IMR-90 (cell line): ENCODE measurements around the gene PVALEF. TPM values are rescaled to one million over a fixed set of nuclear protein-coding genes. Genes with fewer than 3 reads are reported as not detected.

Source experiments
- ATAC-seq: fragments of 200-7000 bp; cut with Tn5 transposase; 2 replicates; pipeline ENCODE4 v1.9.1; 2020; ENCODE audit warnings: low read depth, mild to moderate bottlenecking, moderate library complexity
- BruUV-seq: library from RNA; stranded (reverse); fragments of 400-500 nt; replicated peaks from 2 replicates; lab custom pipeline; 2021; lab: Mats Ljungman, UMichigan
- CTCF ChIA-PET: fragments of 300-600 bp; formaldehyde crosslinking; extraction: SDS; loops from one replicate; lab custom pipeline; 2021; ENCODE audit warnings: antibody characterized with exemption; lab: Yijun Ruan, JAX
- POLR2A ChIA-PET: fragments of 300-600 bp; sonication (Branson Sonifier 250); formaldehyde crosslinking; loops from one replicate; lab custom pipeline; 2022; ENCODE audit warnings: antibody characterized with exemption; ENCODE audit not compliant: unreplicated experiment; lab: Charles Lee
- DNase-seq: peaks from one replicate; pipeline ENCODE4 v3.0.0; 2013
- H2AFZ ChIP-seq: replicated peaks from 2 replicates; pipeline ENCODE3; 2013; ENCODE audit warnings: low read length, mild to moderate bottlenecking; ENCODE audit not compliant: poor library complexity
- H2AK5ac ChIP-seq: 2 replicates; pipeline ENCODE4 v1.6.1; 2013; ENCODE audit warnings: low read depth, low read length, inconsistent platforms
- H2AK9ac ChIP-seq: replicated peaks from 2 replicates; pipeline ENCODE3; 2013; ENCODE audit warnings: mild to moderate bottlenecking, low read depth, low read length, moderate library complexity; ENCODE audit not compliant: poor library complexity
- H2BK120ac ChIP-seq: 2 replicates; pipeline ENCODE4 v1.6.1; 2013; ENCODE audit warnings: low read depth, low read length, inconsistent platforms
- H2BK15ac ChIP-seq: 3 replicates; pipeline ENCODE4 v1.6.1; 2013; ENCODE audit warnings: low read depth, low read length, inconsistent platforms
- H2BK20ac ChIP-seq: 2 replicates; pipeline ENCODE4 v1.6.1; 2013; ENCODE audit warnings: low read depth, mild to moderate bottlenecking, inconsistent platforms, low read length, moderate library complexity
- H2BK5ac ChIP-seq: 2 replicates; pipeline ENCODE4 v1.6.1; 2013; ENCODE audit warnings: mild to moderate bottlenecking, low read depth, low read length, inconsistent platforms; ENCODE audit not compliant: poor library complexity, severe bottlenecking
- H3K14ac ChIP-seq: replicated peaks from 2 replicates; pipeline ENCODE4 v1.6.1; 2013; ENCODE audit warnings: low read depth, low read length, inconsistent platforms
- H3K18ac ChIP-seq: 2 replicates; pipeline ENCODE4 v1.6.1; 2013; ENCODE audit warnings: low read depth, low read length, control low read depth
- H3K23ac ChIP-seq: 2 replicates; pipeline ENCODE4 v1.6.1; 2013; ENCODE audit warnings: low read depth, low read length, inconsistent platforms
- H3K27ac ChIP-seq: 2 replicates; pipeline ENCODE4 v1.5.1; 2013; ENCODE audit warnings: mild to moderate bottlenecking, control low read depth, low read length; ENCODE audit not compliant: insufficient read depth
- H3K27me3 ChIP-seq: 2 replicates; pipeline ENCODE4 v1.6.1; 2013; ENCODE audit warnings: low read length; ENCODE audit not compliant: control insufficient read depth, insufficient read depth
- H3K36me3 ChIP-seq: 2 replicates; pipeline ENCODE4 v1.6.1; 2013; ENCODE audit warnings: low read length, mixed read lengths; ENCODE audit not compliant: control insufficient read depth, insufficient read depth
- H3K4ac ChIP-seq: 2 replicates; pipeline ENCODE4 v1.6.1; 2013; ENCODE audit warnings: low read depth, low read length, inconsistent platforms
- H3K4me1 ChIP-seq: 2 replicates; pipeline ENCODE4 v1.6.1; 2013; ENCODE audit warnings: low read length, mixed read lengths; ENCODE audit not compliant: control insufficient read depth, insufficient read depth
- H3K4me2 ChIP-seq: 2 replicates; pipeline ENCODE4 v1.6.1; 2013; ENCODE audit warnings: low read depth, mild to moderate bottlenecking, control low read depth, low read length, moderate library complexity
- H3K4me3 ChIP-seq: 2 replicates; pipeline ENCODE4 v1.5.1; 2013; ENCODE audit warnings: low read depth, mild to moderate bottlenecking, control low read depth, low read length, moderate library complexity; ENCODE audit not compliant: insufficient read depth
- H3K56ac ChIP-seq: 2 replicates; pipeline ENCODE4 v1.6.1; 2013; ENCODE audit warnings: low read length, inconsistent platforms; ENCODE audit not compliant: insufficient read depth; ENCODE audit errors: extremely low read depth
- H3K79me1 ChIP-seq, 2 experiments: 2 replicates each; pipeline ENCODE4 v1.6.1; 2013; ENCODE audit warnings: low read length in 2 of 2, inconsistent platforms in 1 of 2, low read depth in 1 of 2
- H3K9ac ChIP-seq: 2 replicates; pipeline ENCODE4 v1.6.1; 2013; ENCODE audit warnings: low read depth, low read length, control low read depth
- H3K9me1 ChIP-seq: 2 replicates; pipeline ENCODE4 v1.6.1; 2013; ENCODE audit warnings: low read length, inconsistent platforms; ENCODE audit not compliant: insufficient read depth
- H3K9me3 ChIP-seq: 2 replicates; pipeline ENCODE4 v1.6.1; 2013; ENCODE audit warnings: low read length; ENCODE audit not compliant: control insufficient read depth, insufficient read depth
- H4K20me1 ChIP-seq: 2 replicates; pipeline ENCODE4 v1.6.1; 2013; ENCODE audit warnings: low read length, inconsistent platforms; ENCODE audit not compliant: insufficient read depth
- H4K5ac ChIP-seq: 2 replicates; pipeline ENCODE4 v1.6.1; 2013; ENCODE audit warnings: mild to moderate bottlenecking, low read depth, low read length, control low read depth
- H4K8ac ChIP-seq, 2 experiments: 2 replicates each; pipeline ENCODE4 v1.6.1; 2013; ENCODE audit warnings: low read depth in 2 of 2, low read length in 2 of 2, control low read depth in 1 of 2, inconsistent platforms in 1 of 2
- H4K91ac ChIP-seq: 2 replicates; pipeline ENCODE4 v1.6.1; 2013; ENCODE audit warnings: low read depth, low read length, inconsistent platforms; ENCODE audit not compliant: insufficient read depth
- BHLHE40 ChIP-seq: fragments of 150-350 bp; IDR thresholded peaks from 2 replicates; pipeline ENCODE4 v1.6.1; 2016; ENCODE audit warnings: mild to moderate bottlenecking, low read depth, low read length
- CEBPB ChIP-seq: IDR thresholded peaks from 2 replicates; pipeline ENCODE4 v1.6.1; 2012; ENCODE audit warnings: low read depth, low read length, improper control_type of control experiment
- CTCF ChIP-seq: conservative IDR thresholded peaks from 2 replicates; pipeline ENCODE4 v1.5.1; 2012; ENCODE audit warnings: mild to moderate bottlenecking, low read depth, low read length, improper control_type of control experiment
- FOS ChIP-seq: fragments of 150-350 bp; IDR thresholded peaks from 2 replicates; pipeline ENCODE4 v1.6.1; 2016; ENCODE audit warnings: low read depth, low read length
- MAFK ChIP-seq: IDR thresholded peaks from 2 replicates; pipeline ENCODE4 v1.6.1; 2012; ENCODE audit warnings: low read depth, low read length, improper control_type of control experiment
- MXI1 ChIP-seq: IDR thresholded peaks from 2 replicates; pipeline ENCODE4 v1.6.1; 2012; ENCODE audit warnings: low read depth, mild to moderate bottlenecking, low read length, moderate library complexity, borderline replicate concordance
- NFE2L2 ChIP-seq: fragments of 150-350 bp; IDR thresholded peaks from 2 replicates; pipeline ENCODE4 v1.6.1; 2016; ENCODE audit warnings: low read depth, mild to moderate bottlenecking, low read length
- POLR2A ChIP-seq: IDR thresholded peaks from 2 replicates; pipeline ENCODE4 v1.6.1; 2012; ENCODE audit warnings: mild to moderate bottlenecking, low read depth, low read length
- RAD21 ChIP-seq: IDR thresholded peaks from 2 replicates; pipeline ENCODE4 v1.6.1; 2012; ENCODE audit warnings: low read length, improper control_type of control experiment
- RCOR1 ChIP-seq: IDR thresholded peaks from 2 replicates; pipeline ENCODE4 v1.6.1; 2012; ENCODE audit warnings: mild to moderate bottlenecking, low read length, improper control_type of control experiment; ENCODE audit not compliant: insufficient replicate concordance
- RFX5 ChIP-seq: IDR thresholded peaks from 2 replicates; pipeline ENCODE4 v1.8.0; 2012; ENCODE audit warnings: low read depth, mild to moderate bottlenecking, low read length, moderate library complexity
- SMC3 ChIP-seq: fragments of 150-350 bp; IDR thresholded peaks from 2 replicates; pipeline ENCODE4 v1.6.1; 2016; ENCODE audit warnings: low read depth, mild to moderate bottlenecking, antibody characterized with exemption, low read length, moderate library complexity
- USF2 ChIP-seq: fragments of 150-350 bp; IDR thresholded peaks from 2 replicates; pipeline ENCODE4 v1.6.1; 2017; ENCODE audit warnings: mild to moderate bottlenecking, antibody characterized with exemption, low read length, low read depth
- WGBS, 2 experiments: methylation state at CpG; one replicate each; pipeline versions ENCODE4 v1.1.5 to v1.1.7; 2013; ENCODE audit warnings: missing lambda C conversion rate in 2 of 2; ENCODE audit not compliant: insufficient read length in 1 of 2; ENCODE audit errors: extremely low coverage in 2 of 2; 5-methylcytosine and 5-hydroxymethylcytosine counted together
- dilution Hi-C: fragments of 300-500 bp; cut with HindIII; formaldehyde crosslinking; loops from one replicate; pipeline ENCODE4 v1.14.3; 2018; ENCODE audit warnings: low sequenced_read_pairs; ENCODE audit not compliant: unreplicated experiment
- in situ Hi-C: fragments of 300-500 bp; cut with MboI; formaldehyde crosslinking; loops from 3 replicates; pipeline ENCODE4 v1.14.3; 2019; ENCODE audit warnings: low sequenced_read_pairs, inconsistent platforms, mixed read lengths
- intact Hi-C: fragments of 100-400 bp; cut with micrococcal nuclease; formaldehyde crosslinking; loops from 2 replicates; pipeline ENCODE4 v1.10.0; 2022
- polyA plus RNA-seq, 3 experiments: library from polyadenylated mRNA; depleted of rRNA; stranded (reverse); fragments of >200 nt; gene quantifications; 2 replicates each; pipeline ENCODE4 v1.2.3, GENCODE V29; 2012; ENCODE audit warnings: low replicate concordance in 1 of 3
- total RNA-seq: library from RNA; depleted of rRNA; stranded (reverse); fragments of >200 nt; gene quantifications from 2 replicates; pipeline ENCODE4 v1.2.3, GENCODE V29; 2012
- TF ChIP-seq, protein P1 (sequence below): fragments of 150-350 bp; IDR thresholded peaks from 2 replicates; pipeline ENCODE4 v1.6.1; 2016; ENCODE audit warnings: low read depth, mild to moderate bottlenecking, low read length, moderate library complexity, borderline replicate concordance

PVALEF gene
- total and polyA plus RNA-seq, 2 of the 4 experiments (the other 2 are of a cell fraction) = not detected

DNA sequence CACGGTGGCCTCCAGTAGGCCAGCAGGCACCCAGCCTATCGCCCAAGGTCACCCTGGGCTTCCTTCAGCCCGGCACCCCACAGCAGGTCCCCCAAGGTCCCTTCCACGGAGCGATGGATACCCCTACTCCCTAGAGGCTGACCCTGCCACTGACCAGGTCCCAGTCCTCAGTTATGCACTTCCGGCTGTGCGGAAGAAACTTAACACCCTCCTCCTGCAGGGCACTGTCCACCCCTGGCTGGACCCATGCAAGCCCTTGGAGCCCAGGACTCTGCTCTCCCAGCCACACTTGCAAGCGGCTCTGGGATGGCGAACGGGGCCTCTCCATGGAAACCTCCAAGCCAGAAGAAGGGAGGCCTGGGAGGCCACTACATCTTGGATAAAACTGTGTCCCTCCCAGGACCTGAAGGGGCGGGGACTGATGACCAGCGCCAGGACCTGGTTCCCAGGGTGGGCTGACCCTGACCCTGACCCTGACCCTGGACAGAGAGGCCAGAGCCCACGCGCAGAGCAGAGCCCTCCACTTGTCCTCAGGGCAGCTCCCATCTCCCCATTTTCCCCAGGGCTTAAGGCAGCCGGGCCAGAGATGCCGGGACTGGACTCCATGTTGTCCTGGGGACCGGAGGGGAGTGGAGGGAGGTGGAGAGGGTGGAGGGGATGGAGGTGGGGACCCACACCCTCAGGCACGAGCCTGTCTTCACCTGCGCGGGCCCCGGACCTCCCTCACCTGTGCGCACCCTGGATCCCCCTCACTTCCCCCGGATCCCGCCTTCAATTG, 56.7 kb downstream of the PVALEF start:
- ChIA-PET CTCF (no interaction called here), POLR2A (interaction anchor here (0.6 kb wide), 1 partner anchor 98 kb away, joined by 3 read pairs; no protein-coding TSS in a partner anchor)
- Histone ChIP-seq H2AK5ac (0 out of 2 replicates have a peak overlapping the region, but pooled peaks have one; percentile 9), H3K79me1 (peaks cover 11 to 17% of the 10 kb centered on the region in 2 experiments; a peak in 3 of 4 replicates), H3K56ac (peak overlapping the region; percentile 10; the same call in 1 of the 2 replicates), H3K14ac (no peak overlapping the region), H4K5ac (no peak overlapping the region), H3K9me1 (no peaks in the 10 kb centered on the region; the same call in none of the 2 replicates), H3K9me3 (peaks cover under 1% of the 10 kb centered on the region; the same call in 1 of the 2 replicates), H3K9ac (peak overlapping the region; percentile 24), H2AFZ (peak overlapping the region; percentile 97), H4K8ac (no peak overlapping the region), H2AK9ac (peak overlapping the region; percentile 89), H2BK15ac (no peak overlapping the region), H3K18ac (no peak overlapping the region), H3K4me3 (peak overlapping the region; percentile 62), H3K4me1 (peaks cover 8% of the 10 kb centered on the region; the same call in 1 of the 2 replicates), H4K91ac (no peak overlapping the region), H2BK120ac (no peak overlapping the region), H4K20me1 (no peaks in the 10 kb centered on the region), H3K23ac (no peak overlapping the region), H3K27ac (no peak overlapping the region; the same call in 1 of the 2 replicates), H2BK20ac (no peak overlapping the region), H2BK5ac (no peak overlapping the region), H3K27me3 (no peaks in the 10 kb centered on the region), H3K4me2 (peak overlapping the region; percentile 92), H3K36me3 (peaks cover 5% of the 10 kb centered on the region; the same call in 1 of the 2 replicates), H3K4ac (no peak overlapping the region)
- dilution Hi-C loops = no loop called here
- in situ Hi-C loops = no loop called here
- BruUV-seq = no TSS peak
- 45% methylated on average over 2 of the region's 24 CpGs; no CpG with 5 or more reads in 1 of the 2 experiments for WGBS, 2 experiments
- intact Hi-C loops = loop anchor here (5.0 kb wide), 1 partner anchor 80 kb away; no protein-coding TSS in a partner anchor
- no peak for DNase-seq
- TF ChIP-seq FOS (no peak), SMC3 (no peak), NFE2L2 (no peak), POLR2A (no peak), MXI1 (no peak), MAFK (no peak), USF2 (no peak), RAD21 (no peak), CEBPB (no peak), RCOR1 (no peak), BHLHE40 (no peak), CTCF (no peak), RFX5 (no peak)
- TF ChIP-seq, protein P1, sequence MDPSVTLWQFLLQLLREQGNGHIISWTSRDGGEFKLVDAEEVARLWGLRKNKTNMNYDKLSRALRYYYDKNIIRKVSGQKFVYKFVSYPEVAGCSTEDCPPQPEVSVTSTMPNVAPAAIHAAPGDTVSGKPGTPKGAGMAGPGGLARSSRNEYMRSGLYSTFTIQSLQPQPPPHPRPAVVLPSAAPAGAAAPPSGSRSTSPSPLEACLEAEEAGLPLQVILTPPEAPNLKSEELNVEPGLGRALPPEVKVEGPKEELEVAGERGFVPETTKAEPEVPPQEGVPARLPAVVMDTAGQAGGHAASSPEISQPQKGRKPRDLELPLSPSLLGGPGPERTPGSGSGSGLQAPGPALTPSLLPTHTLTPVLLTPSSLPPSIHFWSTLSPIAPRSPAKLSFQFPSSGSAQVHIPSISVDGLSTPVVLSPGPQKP = no peak
- ATAC-seq = no peak
